ENCODE results near the gene TYW5.
A peak's percentile ranks its signal among the peaks of the same experiment; 100 is the strongest.

TYW5 gene

GRCh38 chr2:199972088-199972626 lies 16.9 kb upstream of the TYW5 start:
- no peak for DNase-seq

- DNase-seq = no peak
Measured at GRCh38 chr2:199968126-199968525, 12.8 kb upstream of the TYW5 start.

- DNase-seq = no peak
Measured at GRCh38 chr2:199966976-199967375, 11.7 kb upstream of the TYW5 start.

- DNase-seq = no peak
Measured at GRCh38 chr2:199966405-199966804, 11.1 kb upstream of the TYW5 start.

- DNase-seq = peak in 1 of 5 donors; percentile 57
Measured at GRCh38 chr2:199962203-199962602, 6.9 kb upstream of the TYW5 start.

GRCh38 chr2:199958014-199958413 lies 2.7 kb upstream of the TYW5 start:
- DNase-seq = no peak

GRCh38 chr2:199956062-199956380 lies 730 bp upstream of the TYW5 start:
- DNase-seq = no peak

- no peak for DNase-seq
Measured at GRCh38 chr2:199955007-199955338, 318 bp downstream of the TYW5 start.

GRCh38 chr2:199951023-199951422 lies 4.3 kb downstream of the TYW5 start:
- peak in 1 of 5 donors; percentile 69 for DNase-seq

GRCh38 chr2:199950396-199950795 lies 4.9 kb downstream of the TYW5 start:
- peak in 1 of 5 donors; percentile 51 for DNase-seq

GRCh38 chr2:199946836-199947235 lies 8.5 kb downstream of the TYW5 start:
- DNase-seq = no peak

GRCh38 chr2:199946196-199946595 lies 9.1 kb downstream of the TYW5 start:
- DNase-seq = no peak

GRCh38 chr2:199943373-199943772 lies 11.9 kb downstream of the TYW5 start:
- no peak for DNase-seq

- DNase-seq = peak in 1 of 5 donors; percentile 19
Measured at GRCh38 chr2:199940373-199940772, 14.9 kb downstream of the TYW5 start.

- DNase-seq = no peak
Measured at GRCh38 chr2:199936554-199936953, 18.7 kb downstream of the TYW5 start.

- DNase-seq = peak in 1 of 5 donors; percentile 29
Measured at GRCh38 chr2:199933466-199933865, 21.8 kb downstream of the TYW5 start.

- DNase-seq = no peak
Measured at GRCh38 chr2:199932312-199932855, 22.9 kb downstream of the TYW5 start.

GRCh38 chr2:199929262-199929661 lies 26.0 kb downstream of the TYW5 start:
- no peak for DNase-seq

- no peak for DNase-seq
Measured at GRCh38 chr2:199928626-199929025, 26.7 kb downstream of the TYW5 start.

GRCh38 chr2:199928226-199928625 lies 27.1 kb downstream of the TYW5 start:
- DNase-seq = no peak

- no peak for DNase-seq
Measured at GRCh38 chr2:199926806-199927205, 28.5 kb downstream of the TYW5 start.

- no peak for DNase-seq
Measured at GRCh38 chr2:199923924-199924323, 31.4 kb downstream of the TYW5 start.

- DNase-seq = no peak
Measured at GRCh38 chr2:199922856-199923255, 32.4 kb downstream of the TYW5 start.

GRCh38 chr2:199916980-199917379 lies 38.3 kb downstream of the TYW5 start:
- no peak for DNase-seq

GRCh38 chr2:199914372-199914958 lies 40.8 kb downstream of the TYW5 start:
- DNase-seq = no peak

All from T-helper 1 cell (primary cell).